Measurements from ENCODE around the gene LTBP2.

- no peak for TF ChIP-seq CTCF (IDR thresholded peaks at IDR 0.05 in 2 of 3, conservative IDR thresholded peaks at IDR 0.05 in 1 of 3; ENCODE audit: borderline replicate concordance in 1 of 3, insufficient read depth in 1 of 3, low read depth in 2 of 3, low read length in 2 of 3)
- TF ChIP-seq SIN3A (IDR thresholded peaks at IDR 0.05; ENCODE audit: low read depth), result no peak
- TF ChIP-seq POLR2A (IDR thresholded peaks at IDR 0.05; ENCODE audit: borderline replicate concordance, extremely low read depth, insufficient read depth, insufficient read length), result no peak
- no peak for TF ChIP-seq YY1 (IDR thresholded peaks at IDR 0.05; ENCODE audit: extremely low read depth, insufficient replicate concordance, low read depth, low read length)
- TF ChIP-seq POLR2AphosphoS5 (IDR thresholded peaks at IDR 0.05; ENCODE audit: low read depth, low read length), result no peak
- no peak for TF ChIP-seq REST (IDR thresholded peaks at IDR 0.05; ENCODE audit: low read depth)
- no peak for TF ChIP-seq TCF7L2 (IDR thresholded peaks at IDR 0.05; ENCODE audit: borderline replicate concordance, extremely low read depth, insufficient read depth, insufficient read length)
- no peak for TF ChIP-seq MAX (IDR thresholded peaks at IDR 0.05)
- TF ChIP-seq RAD21 (IDR thresholded peaks at IDR 0.05; ENCODE audit: low read depth), result no peak
Measured at GRCh38 chr14:74580275-74580672, 31.8 kb downstream of the LTBP2 start.
